Kidney glomerular epithelial cell (primary cell): ENCODE results near the gene HOMER1.

Experiments used
- DNase-seq: peaks from one replicate; lab custom pipeline; 2025; lab: John Stamatoyannopoulos, UW

Gene HOMER1

DNA sequence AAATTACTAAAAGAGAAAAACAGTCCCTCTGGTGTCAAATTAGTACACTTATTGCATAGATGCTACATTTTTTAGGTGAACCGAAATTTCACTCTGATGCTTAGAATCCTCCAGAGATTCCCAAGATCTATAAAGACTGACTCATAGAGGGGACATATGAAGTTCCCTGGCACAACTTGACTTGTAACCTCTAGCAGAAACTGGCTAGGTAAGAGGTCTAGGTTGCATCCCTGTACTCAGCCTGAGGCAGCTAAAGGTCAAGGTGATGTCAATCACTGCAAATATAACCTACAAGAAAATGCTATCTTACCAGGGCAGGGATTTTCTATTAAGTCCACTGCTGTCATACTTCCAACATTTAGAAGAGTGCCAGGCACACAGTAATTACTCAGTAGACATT lies 24.2 kb downstream of the HOMER1 start:
- no peak for DNase-seq

GRCh38 chr5:79488775-79489174 lies 25.2 kb downstream of the HOMER1 start:
- no peak for DNase-seq

GRCh38 chr5:79488058-79488457 lies 25.9 kb downstream of the HOMER1 start:
- DNase-seq: no peak

- DNase-seq: no peak
Measured at GRCh38 chr5:79487251-79487650, 26.7 kb downstream of the HOMER1 start.

GRCh38 chr5:79486116-79486515 lies 27.8 kb downstream of the HOMER1 start:
- DNase-seq: no peak

GRCh38 chr5:79484731-79485130 lies 29.2 kb downstream of the HOMER1 start:
- no peak for DNase-seq

DNA sequence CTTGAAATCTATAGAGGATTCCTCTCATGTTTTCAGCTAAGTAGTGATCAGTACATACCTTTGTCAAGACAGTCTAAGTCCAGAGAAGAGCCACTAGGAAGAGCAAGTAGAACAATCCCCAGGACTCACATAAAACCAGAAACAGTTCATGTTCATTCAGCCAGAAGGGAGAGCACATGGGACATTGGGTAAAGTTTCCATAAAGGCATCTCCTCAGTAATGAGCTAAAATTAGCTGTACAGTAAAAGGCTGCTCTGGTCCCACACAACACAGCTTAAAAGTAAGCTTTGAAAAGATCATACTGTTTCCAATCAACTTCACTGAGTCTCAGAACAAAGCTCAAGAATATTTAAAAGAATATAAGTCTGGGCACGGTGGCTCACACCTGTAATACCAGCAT lies 32.4 kb downstream of the HOMER1 start:
- DNase-seq: no peak

DNA sequence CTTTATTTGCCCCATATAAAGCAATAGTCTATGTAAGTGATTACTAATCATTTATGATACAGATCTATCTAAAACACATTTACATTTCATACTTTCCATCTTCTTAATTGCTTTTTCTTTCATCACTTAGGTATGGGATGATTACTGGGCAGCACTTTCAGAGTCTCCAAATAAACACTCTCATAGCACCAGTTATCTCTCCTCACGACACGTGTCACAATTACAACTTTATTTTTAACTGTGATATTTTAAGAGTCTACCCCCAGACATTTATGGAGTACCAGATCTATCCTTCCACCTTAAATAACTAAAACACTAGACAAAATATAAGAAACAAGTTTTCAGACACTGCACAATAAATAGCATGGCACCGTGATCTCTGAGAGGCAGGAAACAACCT lies 32.9 kb downstream of the HOMER1 start:
- DNase-seq: no peak

- no peak for DNase-seq
Measured at GRCh38 chr5:79475152-79475466, 38.8 kb downstream of the HOMER1 start.

- no peak for DNase-seq
Measured at GRCh38 chr5:79474367-79475151, 39.4 kb downstream of the HOMER1 start.

DNA sequence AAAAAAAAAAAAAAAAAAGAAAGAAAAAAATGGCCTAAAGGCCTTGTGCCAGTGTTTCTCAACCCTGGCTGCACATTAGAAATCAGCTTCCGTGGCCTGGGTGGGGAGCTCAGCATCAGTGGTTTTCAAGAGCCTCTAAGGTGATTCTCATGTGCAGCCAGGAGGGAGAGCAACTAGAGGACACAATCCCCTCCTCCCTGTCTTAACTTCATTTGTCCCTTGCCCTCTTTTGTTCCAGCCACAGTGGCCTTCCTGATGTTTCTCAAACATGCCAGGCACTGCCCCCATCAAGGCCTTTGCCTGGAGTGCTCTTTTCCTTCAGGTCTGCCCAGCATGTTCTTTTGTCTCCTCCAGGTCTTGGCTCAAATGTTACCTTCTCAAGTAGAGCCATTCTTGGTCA lies 42.4 kb downstream of the HOMER1 start:
- DNase-seq: no peak

DNA sequence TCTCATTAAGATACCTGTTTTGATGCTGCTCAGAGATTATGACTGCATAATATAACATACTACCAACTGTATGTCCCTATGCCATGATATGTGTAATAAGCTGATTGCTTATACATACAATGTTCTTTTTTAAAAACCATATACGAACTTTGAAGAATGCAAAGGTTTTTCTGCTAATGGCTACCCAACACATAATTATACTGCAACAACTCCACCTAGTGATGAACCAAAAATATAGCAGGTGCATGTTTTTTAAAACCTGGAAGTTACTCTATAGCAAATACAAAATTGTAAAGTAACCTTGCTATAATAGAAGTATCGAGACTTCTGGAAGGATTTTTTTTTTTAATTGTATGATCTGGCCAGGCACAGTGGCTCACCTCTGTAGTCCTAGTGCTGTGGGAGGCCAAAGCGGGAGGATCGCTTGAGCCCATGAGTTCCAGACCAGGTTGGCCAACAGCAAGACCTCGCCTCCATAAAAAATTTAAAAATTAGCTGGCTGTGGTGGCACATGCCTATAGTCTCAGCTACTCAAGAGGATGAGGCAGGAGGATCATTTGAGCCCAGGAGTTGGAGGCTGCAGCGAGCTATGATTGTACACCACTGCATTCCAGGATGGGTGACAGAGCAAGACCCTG lies 49.1 kb downstream of the HOMER1 start:
- DNase-seq: peak; percentile 37

- no peak for DNase-seq
Measured at GRCh38 chr5:79464278-79464677, 49.7 kb downstream of the HOMER1 start.

DNA sequence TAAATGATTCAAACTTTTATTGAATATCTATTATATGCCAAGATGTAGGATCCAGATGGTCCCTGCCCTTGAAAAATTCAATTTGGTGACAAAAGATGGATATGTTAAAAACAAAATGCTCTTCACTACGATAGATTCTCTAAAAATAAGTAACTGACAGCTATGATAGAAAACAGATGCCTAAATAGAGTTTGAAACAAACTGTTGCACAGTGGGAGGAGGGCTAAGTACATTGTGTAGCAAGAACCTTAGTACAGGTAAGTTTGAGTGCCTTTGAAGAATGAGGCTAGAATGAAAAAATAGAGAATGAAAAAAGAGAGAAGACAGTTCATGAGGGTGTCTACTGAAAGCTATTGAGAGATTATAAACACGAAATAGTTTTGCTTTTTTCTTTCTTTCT lies 54.3 kb downstream of the HOMER1 start:
- DNase-seq: no peak

DNA sequence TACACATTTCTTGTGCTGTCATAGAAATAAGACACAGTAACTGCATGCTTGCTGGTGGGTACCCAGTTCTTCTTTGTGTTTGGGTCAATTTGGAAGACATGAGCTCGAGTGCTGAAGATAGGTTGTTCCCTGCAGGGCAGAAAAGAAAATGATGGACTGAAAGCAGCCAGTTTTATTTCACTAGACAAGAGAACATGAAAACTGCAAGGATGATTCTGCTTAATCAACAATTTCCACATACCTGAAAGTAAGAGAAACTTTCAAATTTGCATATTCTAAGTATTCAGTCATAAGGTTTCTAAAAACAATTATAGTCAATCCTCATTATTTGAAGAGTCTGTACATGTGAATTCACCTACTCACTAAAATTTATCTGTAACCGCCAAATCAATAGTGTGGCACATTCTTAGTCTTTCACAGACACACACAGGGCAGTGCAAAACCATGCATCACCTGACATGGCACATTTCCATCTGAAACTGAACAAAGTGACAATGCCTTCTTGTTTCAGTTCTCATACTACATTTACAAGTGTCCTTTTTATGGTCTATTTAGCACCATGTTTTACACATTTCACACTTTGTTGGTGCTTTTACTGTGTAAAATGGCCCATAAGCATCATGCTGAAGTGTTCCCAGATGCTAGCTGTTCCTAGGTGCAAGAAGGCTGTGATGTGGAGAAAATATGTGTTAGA lies 56.9 kb downstream of the HOMER1 start:
- DNase-seq: no peak

DNA sequence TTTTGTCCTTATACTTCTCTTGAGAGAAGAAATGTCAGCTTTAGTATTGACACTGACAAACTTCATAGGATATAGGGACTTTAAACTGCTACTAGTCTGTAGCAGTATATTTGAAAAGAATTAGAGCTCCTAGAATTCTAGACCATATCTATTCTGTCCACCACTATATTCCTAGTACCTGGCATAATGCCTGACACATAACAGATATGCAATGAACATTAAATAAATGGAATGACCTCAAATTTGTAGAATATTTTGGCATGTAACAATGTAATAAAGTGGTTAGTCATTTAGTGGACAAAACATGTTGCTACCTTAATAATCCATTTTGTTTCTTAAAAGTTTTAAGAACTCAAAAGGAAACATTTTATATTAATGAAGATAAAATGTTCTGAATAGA lies 57.5 kb downstream of the HOMER1 start:
- no peak for DNase-seq

DNA sequence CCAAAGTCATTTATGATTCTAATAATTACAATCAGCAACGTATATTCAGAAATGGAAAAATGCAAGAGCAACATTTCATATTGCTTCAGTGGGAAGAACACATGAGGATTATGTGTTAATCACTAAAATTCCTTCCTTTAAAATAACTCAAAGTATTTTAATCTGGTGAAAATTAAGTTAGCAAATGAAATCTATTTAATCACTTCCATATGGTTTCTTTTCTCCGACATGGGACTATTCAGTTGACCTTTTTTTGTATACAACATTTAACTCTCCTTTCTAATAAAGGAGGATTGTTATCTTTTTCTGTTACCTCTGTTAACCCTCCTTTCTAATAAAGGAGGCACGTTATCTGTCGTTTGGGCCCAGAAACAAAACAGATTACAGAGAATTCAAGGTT lies 59.9 kb downstream of the HOMER1 start:
- no peak for DNase-seq

DNA sequence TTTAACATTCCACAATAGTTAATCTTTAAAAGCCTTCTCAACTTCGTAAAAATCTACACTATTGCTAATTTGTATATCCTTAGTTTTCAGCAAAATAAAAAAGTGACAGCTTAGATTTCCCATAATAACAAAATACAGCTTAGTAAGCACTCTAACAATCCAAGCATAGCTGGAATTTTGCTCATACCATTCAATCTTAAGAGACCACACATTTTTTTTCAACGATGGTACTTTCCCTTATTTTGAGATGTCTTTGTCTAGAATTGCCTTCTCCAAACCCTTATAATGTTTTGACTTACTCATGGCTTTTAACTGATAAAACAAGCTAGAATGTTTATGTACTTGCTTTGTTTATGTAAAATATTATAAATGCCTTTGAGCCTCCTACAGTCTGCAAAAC lies 65.6 kb downstream of the HOMER1 start:
- DNase-seq: peak; percentile 84

DNA sequence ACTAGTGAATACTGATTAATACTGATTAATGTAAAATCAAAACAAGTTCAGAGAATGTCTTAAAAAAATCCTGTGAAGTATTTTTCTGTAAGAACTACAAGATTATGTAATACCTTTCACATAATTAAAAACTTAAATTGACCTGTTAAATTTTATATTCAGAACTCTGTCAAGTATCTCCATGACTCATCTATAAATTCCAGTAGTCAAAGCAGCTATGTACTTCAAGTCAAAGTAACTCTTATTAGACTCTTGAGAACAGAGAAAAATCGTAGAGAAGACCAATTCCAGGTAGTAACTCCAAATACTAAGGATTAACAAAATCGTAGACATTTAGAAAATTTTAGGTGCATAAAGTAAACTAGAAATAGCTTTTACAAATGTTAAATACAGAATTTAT lies 77.1 kb downstream of the HOMER1 start:
- peak; percentile 10 for DNase-seq

GRCh38 chr5:79436224-79436623 lies 77.7 kb downstream of the HOMER1 start:
- peak; percentile 72 for DNase-seq

GRCh38 chr5:79430196-79430595 lies 83.7 kb downstream of the HOMER1 start:
- DNase-seq: no peak

- DNase-seq: no peak
Measured at GRCh38 chr5:79423296-79423695, 90.6 kb downstream of the HOMER1 start.

DNA sequence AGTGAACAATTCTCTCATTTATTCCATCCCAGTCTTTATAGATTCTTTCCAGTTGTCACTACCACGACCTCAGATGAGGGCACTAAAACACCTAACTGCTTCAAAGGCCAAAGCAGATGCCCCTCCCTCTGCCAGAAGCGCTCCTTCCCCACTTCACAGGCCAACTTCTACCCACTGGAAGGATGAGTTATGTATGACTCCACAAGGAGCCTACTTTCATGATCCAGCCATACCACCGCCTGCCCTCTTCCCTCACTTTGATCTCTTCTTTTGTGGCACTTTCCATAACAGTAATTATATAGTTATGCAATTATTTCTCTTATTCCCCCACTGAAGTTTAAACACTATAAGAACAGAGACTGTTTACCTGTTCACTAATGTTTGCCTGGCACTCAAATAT lies 93.7 kb downstream of the HOMER1 start:
- DNase-seq: no peak
